GM18858 (cell line): ENCODE measurements around the gene MGAM2.

Source experiments
- ATAC-seq: cut with Tn5 transposase; IDR thresholded peaks from one replicate; pipeline ENCODE4 v1.9.1; 2021; ENCODE audit not compliant: unreplicated experiment

The MGAM2 gene

GRCh38 chr7:142263598-142264380, 152.3 kb downstream of the MGAM2 start:
- no peak for ATAC-seq
